Fibroblast of lung (primary cell): Measurements from ENCODE around the gene FTL. TPM values are rescaled to one million over a fixed set of nuclear protein-coding genes. Genes with fewer than 3 reads are reported as not detected.
"Not testable (repeated sequence)": the region's sequence is repeated elsewhere in the genome, so short reads cannot be mapped to it uniquely, and the experiment has no call there.

Experiments
- DNase-seq, 2 donors: peaks; one replicate each; pipeline versions ENCODE4 v3.0.0 to v3.0.0-alpha.2; 2010; ENCODE audit warnings: low read depth in 2 of 2
- H2AFZ ChIP-seq: 2 replicates; pipeline ENCODE4 v1.5.1; 2012; ENCODE audit warnings: low read length, control low read depth, inconsistent platforms
- H3K27ac ChIP-seq: 2 replicates; pipeline ENCODE4 v1.5.1; 2011; ENCODE audit warnings: low read length, control low read depth; ENCODE audit not compliant: insufficient read depth
- H3K27me3 ChIP-seq: 2 replicates; pipeline ENCODE4 v1.5.1; 2011; ENCODE audit warnings: mild to moderate bottlenecking, low read length; ENCODE audit not compliant: control insufficient read depth, insufficient read depth
- H3K36me3 ChIP-seq: 2 replicates; pipeline ENCODE4 v1.5.1; 2011; ENCODE audit warnings: low read length; ENCODE audit not compliant: control insufficient read depth, insufficient read depth
- H3K4me1 ChIP-seq: 2 replicates; pipeline ENCODE4 v1.5.1; 2011; ENCODE audit warnings: low read length; ENCODE audit not compliant: control insufficient read depth, insufficient read depth; ENCODE audit errors: extremely low read depth
- H3K4me2 ChIP-seq: 2 replicates; pipeline ENCODE4 v1.5.1; 2011; ENCODE audit warnings: low read length, control low read depth; ENCODE audit not compliant: insufficient read depth; ENCODE audit errors: extremely low read depth
- H3K4me3 ChIP-seq, 4 experiments: fragments of 200-600 bp in 1 of 4; sonication (generic) in 1 of 4; replicated peaks in 1 of 4; 2 replicates each; pipeline ENCODE4 v1.5.1; 2011 to 2016; ENCODE audit warnings: low read length in 4 of 4, low read depth in 3 of 4, mild to moderate bottlenecking in 3 of 4, control low read depth in 2 of 4, inconsistent platforms in 1 of 4, mixed read lengths in 1 of 4; ENCODE audit not compliant: insufficient read depth in 1 of 4; ENCODE audit errors: control extremely low read depth in 1 of 4
- H3K79me2 ChIP-seq: 2 replicates; pipeline ENCODE4 v1.5.1; 2012; ENCODE audit warnings: mild to moderate bottlenecking, low read length, inconsistent platforms; ENCODE audit not compliant: control insufficient read depth, insufficient read depth
- H3K9ac ChIP-seq: 2 replicates; pipeline ENCODE4 v1.5.1; 2011; ENCODE audit warnings: mild to moderate bottlenecking, low read length, control low read depth; ENCODE audit not compliant: insufficient read depth
- H3K9me3 ChIP-seq: 2 replicates; pipeline ENCODE4 v1.5.1; 2012; ENCODE audit warnings: low read depth, low read length; ENCODE audit not compliant: control insufficient read depth, insufficient read depth
- H4K20me1 ChIP-seq: 2 replicates; pipeline ENCODE4 v1.5.1; 2011; ENCODE audit warnings: low read length; ENCODE audit not compliant: control insufficient read depth, insufficient read depth; ENCODE audit errors: extremely low read depth
- CTCF ChIP-seq, 2 donors: IDR thresholded peaks in 1 of 2; conservative IDR thresholded peaks in 1 of 2; 1 replicate in 1 of 2; 2 replicates in 1 of 2; pipeline ENCODE4 v1.5.1; 2011 to 2012; ENCODE audit warnings: low read length in 2 of 2, control low read depth in 1 of 2, inconsistent platforms in 1 of 2, low read depth in 1 of 2, mild to moderate bottlenecking in 1 of 2
- EZH2 ChIP-seq: IDR thresholded peaks from 2 replicates; pipeline ENCODE4 v1.5.1; 2012; ENCODE audit warnings: low read length, control low read depth, mild to moderate bottlenecking; ENCODE audit errors: missing control alignments
- polyA plus RNA-seq, 2 donors: library from polyadenylated mRNA; depleted of rRNA in 1 of 2; stranded (reverse) in 1 of 2; unstranded in 1 of 2; fragments of >200 nt; gene quantifications; 2 replicates each; pipeline ENCODE4 v1.2.1, GENCODE V29; 2011 to 2012; ENCODE audit warnings: missing spikeins in 1 of 2
- total RNA-seq: library from RNA; depleted of rRNA; stranded (reverse); fragments of >200 nt; gene quantifications from 2 replicates; pipeline ENCODE4 v1.2.1, GENCODE V29; 2014

The FTL gene
- total and polyA plus RNA-seq, 2 donors (not counting 1 experiment from before 2014, with no cell fraction given) = 1,844 to 6,440 TPM

- no peaks in the 10 kb centered on the region for H3K4me1 ChIP-seq
- H3K4me2 ChIP-seq = no peak overlapping the region
- DNase-seq = no peak
- peaks cover 11% of the 10 kb centered on the region for H3K36me3 ChIP-seq
- no peaks in the 10 kb centered on the region for H3K27me3 ChIP-seq
- no peak overlapping the region for H2AFZ ChIP-seq
- no peak overlapping the region for H3K4me3 ChIP-seq
- no peaks in the 10 kb centered on the region for H3K9me3 ChIP-seq
- H3K79me2 ChIP-seq = no peaks in the 10 kb centered on the region
- H4K20me1 ChIP-seq = no peaks in the 10 kb centered on the region
- no peak overlapping the region for H3K27ac ChIP-seq
- no peak overlapping the region for H3K9ac ChIP-seq
- no peak for TF ChIP-seq CTCF (conservative IDR thresholded peaks at IDR 0.05 in 1 of 2, IDR thresholded peaks at IDR 0.05 in 1 of 2; ENCODE audit: low read depth in 1 of 2, low read length in 2 of 2)
- no peak for TF ChIP-seq EZH2
Observed at GRCh38 chr19:48918801-48919247, 46.3 kb upstream of the FTL start.

- not testable (repeated sequence) for H3K4me3 ChIP-seq, H3K4me1 ChIP-seq, H3K9me3 ChIP-seq, H2AFZ ChIP-seq, H3K27ac ChIP-seq, DNase-seq, H3K9ac ChIP-seq, H3K79me2 ChIP-seq, H3K27me3 ChIP-seq, H4K20me1 ChIP-seq, H3K4me2 ChIP-seq
- H3K36me3 ChIP-seq = peaks cover 11% of the 10 kb centered on the region
Observed at GRCh38 chr19:48919271-48919670, 45.8 kb upstream of the FTL start.

- Histone ChIP-seq H3K9me3 (no peaks in the 10 kb centered on the region), H2AFZ (no peak overlapping the region), H3K4me2 (no peak overlapping the region), H3K4me3 (no peak overlapping the region), H3K4me1 (peaks cover 5% of the 10 kb centered on the region), H3K27me3 (no peaks in the 10 kb centered on the region), H3K27ac (no peak overlapping the region), H3K9ac (no peak overlapping the region), H3K36me3 (peaks cover 11% of the 10 kb centered on the region), H3K79me2 (no peaks in the 10 kb centered on the region), H4K20me1 (no peaks in the 10 kb centered on the region)
- no peak for DNase-seq
- TF ChIP-seq CTCF (conservative IDR thresholded peaks at IDR 0.05 in 1 of 2, IDR thresholded peaks at IDR 0.05 in 1 of 2; ENCODE audit: low read depth in 1 of 2, low read length in 2 of 2) = no peak
- TF ChIP-seq EZH2 = no peak
Observed at GRCh38 chr19:48920949-48921348, 44.2 kb upstream of the FTL start.
